Stimulated activated CD4-positive, alpha-beta T cell treated with anti-CD3 and anti-CD28 coated beads, Interleukin-4, amount 100 ng/mL, for 1 hour (primary cell): ENCODE measurements around the gene FGF11.

Experiments used
- DNase-seq: peaks from one replicate; pipeline ENCODE4 v3.0.0-alpha.2; 2020

The FGF11 gene

DNA sequence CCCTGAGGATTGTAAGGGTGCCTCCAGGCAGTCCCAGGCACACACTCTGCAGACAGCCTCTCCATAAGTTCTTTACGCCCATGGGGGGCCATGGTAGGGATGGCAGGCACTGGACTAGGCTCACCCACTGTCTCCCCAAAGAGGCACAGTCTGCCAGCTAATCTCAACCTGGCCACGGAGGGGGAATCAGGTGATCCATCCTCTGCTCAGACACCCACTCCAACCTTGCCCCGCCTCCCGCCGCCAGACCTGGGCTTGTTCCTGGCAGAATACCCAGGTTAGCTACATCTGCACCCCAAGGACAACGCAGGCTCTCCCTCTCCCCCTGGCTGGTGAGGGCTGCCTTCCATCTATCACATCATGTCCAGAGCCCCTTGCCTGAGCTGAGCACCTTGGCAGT lies 30.4 kb upstream of the FGF11 start:
- no peak for DNase-seq

GRCh38 chr17:7409716-7410115 lies 29.6 kb upstream of the FGF11 start:
- no peak for DNase-seq

GRCh38 chr17:7410634-7411426 lies 28.5 kb upstream of the FGF11 start:
- DNase-seq: no peak

- no peak for DNase-seq
Measured at GRCh38 chr17:7411427-7411750, 27.9 kb upstream of the FGF11 start.

DNA sequence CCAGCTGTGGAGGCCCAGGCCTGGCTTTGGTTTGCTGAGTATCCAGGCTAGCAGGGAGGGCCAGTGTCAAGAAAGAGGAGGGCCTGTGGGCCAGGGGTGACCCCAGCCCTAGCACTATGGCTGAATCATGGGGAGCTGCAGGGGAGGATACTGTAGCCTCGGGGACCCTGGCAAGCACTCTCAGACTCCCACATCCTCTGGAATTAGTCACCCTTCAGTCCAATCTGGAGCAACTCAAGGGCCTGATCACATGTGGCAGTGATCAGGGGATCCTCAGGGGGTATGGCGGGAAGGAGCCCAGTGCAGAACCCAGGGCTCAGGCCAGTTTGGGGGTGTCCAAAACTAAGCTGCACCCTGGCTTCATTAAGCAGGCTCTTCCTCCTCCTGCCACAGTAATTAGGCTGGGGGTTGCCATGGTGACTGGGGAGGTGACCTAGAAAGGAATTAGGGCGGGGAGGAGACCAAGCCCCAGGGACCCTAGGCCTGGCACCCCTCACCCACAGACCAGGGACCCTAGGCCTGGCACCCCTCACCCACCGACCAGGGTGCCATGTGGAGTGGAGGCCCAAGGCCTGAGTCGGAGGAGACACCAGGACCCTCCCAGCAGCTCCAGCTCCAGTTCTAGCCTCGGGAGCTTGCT lies 25.8 kb upstream of the FGF11 start:
- DNase-seq: no peak

- DNase-seq: no peak
Measured at GRCh38 chr17:7414837-7415236, 24.5 kb upstream of the FGF11 start.

DNA sequence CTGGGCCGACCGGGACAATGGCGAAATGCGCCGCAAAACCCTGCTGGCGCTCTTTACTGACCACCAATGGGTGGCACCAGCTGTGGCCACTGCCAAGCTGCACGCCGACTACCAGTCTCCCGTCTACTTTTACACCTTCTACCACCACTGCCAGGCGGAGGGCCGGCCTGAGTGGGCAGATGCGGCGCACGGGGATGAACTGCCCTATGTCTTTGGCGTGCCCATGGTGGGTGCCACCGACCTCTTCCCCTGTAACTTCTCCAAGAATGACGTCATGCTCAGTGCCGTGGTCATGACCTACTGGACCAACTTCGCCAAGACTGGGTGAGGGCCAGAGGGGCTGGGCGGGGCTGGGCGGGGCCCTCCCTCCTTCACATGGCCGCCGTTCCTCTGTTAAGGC lies 23.5 kb upstream of the FGF11 start:
- DNase-seq: no peak

DNA sequence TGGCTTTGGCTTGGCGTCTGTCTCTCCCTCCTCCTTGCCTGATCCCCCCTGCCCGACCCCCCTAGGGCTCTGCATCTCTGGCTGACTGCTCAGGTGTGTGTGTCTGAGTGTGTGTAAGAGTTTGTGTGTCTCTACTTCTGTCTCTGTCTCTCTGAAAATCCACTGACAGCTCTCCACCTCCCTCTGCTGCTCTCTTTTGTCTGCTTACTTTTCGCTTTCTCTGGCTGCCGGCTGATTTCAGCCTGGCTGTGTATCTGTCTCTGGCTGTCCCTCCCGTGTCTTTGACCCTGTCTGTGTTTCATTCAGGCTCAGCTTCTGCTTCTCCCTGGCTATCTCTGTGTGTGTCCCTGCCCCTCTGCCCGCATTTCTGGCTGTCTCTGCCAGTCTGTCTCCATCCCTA lies 23.0 kb upstream of the FGF11 start:
- DNase-seq: no peak

- no peak for DNase-seq
Measured at GRCh38 chr17:7417056-7417655, 22.2 kb upstream of the FGF11 start.

DNA sequence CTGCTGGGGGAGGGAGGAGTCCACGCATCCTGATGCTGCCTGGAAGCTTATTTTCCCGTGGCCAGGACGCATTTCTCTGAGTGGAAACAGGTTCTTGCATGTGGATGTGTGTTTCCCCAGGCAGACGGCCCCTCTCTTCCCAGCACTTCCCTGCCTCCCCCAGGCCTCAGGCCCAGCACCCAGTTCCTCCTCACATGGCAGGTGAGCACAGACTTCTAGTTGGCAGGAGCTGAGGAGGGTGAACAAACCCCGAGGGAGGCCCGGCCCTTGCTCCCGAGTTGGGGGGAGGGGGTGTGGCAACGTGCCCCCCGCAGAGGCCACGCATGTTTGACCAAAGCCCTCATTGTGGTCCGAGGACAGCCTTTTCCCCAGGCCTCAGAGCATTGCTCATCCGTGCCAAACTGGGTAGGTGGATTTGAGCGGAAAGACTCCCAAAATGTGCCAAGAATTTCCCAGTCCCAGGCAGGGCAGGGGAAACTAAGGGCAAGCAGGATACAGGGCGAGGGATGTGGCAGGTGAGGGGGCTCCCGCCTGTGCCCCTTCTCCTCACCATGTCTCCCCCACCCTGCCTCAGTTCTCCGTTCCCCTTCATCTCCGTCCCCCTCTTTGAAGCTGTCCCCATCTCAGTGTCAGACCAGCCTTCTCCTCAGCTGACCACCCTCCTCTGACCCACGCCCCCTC lies 20.7 kb upstream of the FGF11 start:
- no peak for DNase-seq

GRCh38 chr17:7419819-7420610 lies 19.3 kb upstream of the FGF11 start, which contains the start of gene SPEM1:
SPEM1 (plus strand) TSS chr17:7420324; CDS start chr17:7420385, 61 bp downstream.
- no peak for DNase-seq

DNA sequence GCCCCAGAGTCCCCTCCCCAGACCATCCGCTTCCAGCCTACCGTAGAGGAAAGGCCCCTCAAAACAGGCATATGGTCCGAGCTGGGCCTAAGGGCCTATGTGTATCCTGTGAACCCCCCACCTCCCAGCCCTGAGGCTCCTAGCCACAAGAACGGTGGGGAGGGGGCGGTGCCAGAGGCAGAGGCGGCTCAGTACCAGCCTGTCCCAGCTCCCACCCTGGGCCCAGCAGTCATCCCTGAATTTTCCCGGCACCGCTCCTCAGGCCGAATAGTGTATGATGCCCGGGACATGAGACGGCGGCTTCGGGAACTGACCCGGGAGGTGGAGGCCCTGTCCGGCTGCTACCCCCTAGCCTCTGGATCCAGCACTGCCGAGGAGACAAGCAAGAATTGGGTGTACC lies 18.1 kb upstream of the FGF11 start:
- no peak for DNase-seq

DNA sequence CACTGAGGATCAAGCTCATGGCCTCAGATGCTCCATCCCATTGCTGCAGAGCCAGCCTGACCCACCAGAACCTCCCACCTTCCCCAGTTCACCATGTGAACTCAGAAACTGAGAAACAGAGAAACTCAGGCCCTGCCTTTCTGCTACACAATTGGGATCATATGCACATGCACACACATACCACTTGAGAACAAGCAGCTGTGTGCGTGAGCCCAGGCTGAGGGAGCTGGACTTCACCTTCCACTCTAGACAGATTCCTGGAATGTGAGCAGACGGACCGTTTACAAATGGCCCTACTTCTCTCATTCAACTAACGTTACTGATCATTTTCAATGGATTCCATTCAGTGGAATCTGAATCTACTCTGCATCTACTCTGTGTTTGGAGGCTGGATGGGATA lies 15.6 kb upstream of the FGF11 start:
- no peak for DNase-seq

GRCh38 chr17:7425316-7425715 lies 14.0 kb upstream of the FGF11 start, which contains the start of gene SPEM2:
SPEM2 (plus strand) TSS chr17:7425616; CDS start chr17:7425689, 73 bp downstream.
- DNase-seq: no peak

DNA sequence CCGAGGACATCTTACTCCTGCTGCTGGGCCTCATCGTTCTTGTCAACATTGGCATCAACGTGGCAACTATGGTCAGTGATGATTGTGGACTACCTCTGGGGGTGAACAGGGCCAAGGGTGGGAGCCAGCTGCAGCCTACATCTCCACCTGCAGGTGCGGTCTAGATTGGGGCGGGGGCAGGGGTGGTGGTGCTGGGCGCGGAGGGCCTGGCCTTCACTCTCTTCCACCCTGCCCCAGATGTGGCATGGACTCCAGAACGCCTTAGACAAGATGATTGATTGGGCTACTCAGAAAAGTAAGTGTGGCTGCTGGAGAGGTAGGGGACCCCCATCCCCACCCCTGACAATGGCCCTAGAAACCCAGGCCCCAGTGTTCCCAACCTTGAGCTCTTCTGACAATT lies 13.6 kb upstream of the FGF11 start:
- no peak for DNase-seq

- no peak for DNase-seq
Measured at GRCh38 chr17:7426203-7426863, 13.0 kb upstream of the FGF11 start.

DNA sequence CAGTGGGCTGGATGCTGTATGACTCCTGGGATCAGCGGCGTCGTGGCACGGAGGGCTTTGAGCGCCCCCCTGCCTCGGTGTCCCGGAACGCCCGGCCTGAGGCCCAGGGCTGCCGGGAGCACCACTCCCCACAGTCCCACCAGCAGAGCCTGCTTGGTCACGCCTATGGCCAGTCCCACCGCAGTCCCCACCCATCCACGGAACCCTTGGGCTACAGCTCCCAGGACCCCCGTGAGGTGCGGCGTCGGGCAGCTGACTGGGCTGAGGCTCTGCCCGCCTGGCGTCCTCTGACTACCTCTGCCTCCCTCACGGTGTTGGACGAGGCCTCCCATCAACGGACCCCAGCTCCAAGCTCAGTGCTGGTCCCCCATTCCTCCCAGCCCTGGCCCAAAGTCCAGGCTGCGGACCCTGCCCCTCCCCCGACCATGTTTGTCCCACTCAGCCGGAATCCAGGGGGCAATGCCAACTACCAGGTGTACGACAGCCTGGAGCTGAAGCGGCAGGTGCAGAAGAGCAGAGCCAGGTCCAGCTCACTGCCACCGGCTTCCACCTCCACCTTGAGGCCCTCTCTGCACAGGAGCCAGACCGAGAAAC lies 12.3 kb upstream of the FGF11 start:
- DNase-seq: no peak

DNA sequence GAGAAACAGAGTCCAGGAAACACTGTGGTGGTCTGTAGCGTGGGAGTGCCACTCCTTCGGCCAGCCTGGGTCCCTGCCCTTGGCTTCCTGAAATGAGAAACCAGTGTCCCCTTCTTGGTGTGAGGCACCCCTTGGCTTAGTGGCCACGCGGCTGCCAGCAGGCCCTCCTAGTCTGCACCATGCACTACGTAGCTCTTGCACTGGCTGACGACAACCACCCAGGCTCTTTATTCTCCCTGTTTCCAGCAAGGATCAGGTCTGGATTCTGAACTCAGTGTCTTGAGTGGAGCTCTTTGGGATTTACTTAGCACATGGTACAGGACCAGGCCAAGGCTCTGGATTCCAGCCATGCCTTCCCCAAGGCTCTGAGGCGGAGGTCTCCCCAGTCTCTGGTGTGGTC lies 11.8 kb upstream of the FGF11 start:
- DNase-seq: no peak

GRCh38 chr17:7428557-7428956 lies 10.8 kb upstream of the FGF11 start, which contains the start of gene SPEM3:
SPEM3 (plus strand) TSS chr17:7428857; CDS start chr17:7428903, 46 bp downstream.
- no peak for DNase-seq

- no peak for DNase-seq
Measured at GRCh38 chr17:7429722-7430121, 9.6 kb upstream of the FGF11 start.

DNA sequence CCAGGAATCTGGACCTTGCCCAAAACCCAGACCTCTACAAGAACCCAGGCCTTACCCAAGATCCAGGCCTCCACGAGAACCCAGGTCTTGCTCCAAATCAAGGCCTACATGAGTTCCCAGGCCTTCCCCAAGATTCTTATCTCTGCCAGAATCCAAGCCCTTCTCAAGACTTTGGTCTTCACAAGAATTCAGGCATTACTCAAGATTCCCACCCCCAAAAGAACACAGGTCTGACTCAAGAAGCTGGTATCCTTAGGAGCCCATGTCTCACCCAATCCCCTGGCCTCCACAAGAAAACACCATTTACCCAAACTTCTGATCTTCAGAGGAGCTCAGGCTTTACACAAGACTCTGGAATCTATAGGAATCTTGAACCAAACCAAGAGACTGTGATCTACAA lies 8.1 kb upstream of the FGF11 start:
- no peak for DNase-seq

DNA sequence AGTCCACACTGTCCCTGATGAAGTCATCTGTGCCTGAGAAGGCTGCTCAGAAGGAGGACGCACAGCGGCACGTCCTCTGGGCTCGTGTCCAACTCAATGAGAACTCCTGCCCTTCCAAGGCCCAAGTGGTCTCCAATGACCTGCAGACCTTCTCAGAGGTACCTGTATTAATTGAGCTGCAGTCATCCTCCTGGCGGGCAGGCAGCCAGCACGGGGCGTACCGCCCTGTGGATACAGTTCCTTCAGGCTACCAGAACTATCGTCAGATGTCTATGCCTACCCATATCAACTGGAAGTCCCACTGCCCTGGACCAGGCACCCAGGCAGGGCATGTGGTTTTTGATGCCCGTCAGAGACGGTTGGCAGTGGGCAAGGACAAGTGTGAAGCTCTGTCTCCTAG lies 7.0 kb upstream of the FGF11 start:
- DNase-seq: no peak
